ENCODE results near the gene PDLIM3.

PDLIM3 gene

DNA sequence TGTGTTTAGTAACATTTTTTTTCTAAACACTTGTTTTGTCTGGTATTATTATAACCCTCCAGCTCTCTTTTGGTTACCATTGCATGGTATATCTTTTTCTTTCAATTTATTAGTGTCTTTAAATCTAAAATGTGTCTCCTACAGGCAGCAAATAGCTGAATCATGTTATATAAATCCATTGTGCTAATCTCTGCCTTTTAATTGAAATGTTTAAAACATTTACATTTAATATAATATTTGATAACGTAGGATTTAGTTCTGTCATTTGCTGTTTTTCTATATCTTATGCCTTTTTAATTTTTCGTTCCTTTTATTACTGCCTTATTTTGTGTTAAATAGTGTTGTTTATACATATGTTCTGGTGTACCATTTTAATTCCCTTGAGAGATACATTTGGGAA lies 46.7 kb downstream of the PDLIM3 start:
- no peak for DNase-seq
- in situ Hi-C loops (cut with HindIII; ENCODE audit: low pct_ligation_motif_present, low pct_unique_long_range_greater_than_20kb, low sequenced_read_pairs): no loop called here

GRCh38 chr4:185481401-185481800 lies 53.9 kb downstream of the PDLIM3 start:
- DNase-seq: no peak
- in situ Hi-C loops (cut with HindIII; ENCODE audit: low pct_ligation_motif_present, low pct_unique_long_range_greater_than_20kb, low sequenced_read_pairs): no loop called here

- DNase-seq: no peak
Measured at GRCh38 chr4:185480016-185480732, 55.1 kb downstream of the PDLIM3 start.

DNA sequence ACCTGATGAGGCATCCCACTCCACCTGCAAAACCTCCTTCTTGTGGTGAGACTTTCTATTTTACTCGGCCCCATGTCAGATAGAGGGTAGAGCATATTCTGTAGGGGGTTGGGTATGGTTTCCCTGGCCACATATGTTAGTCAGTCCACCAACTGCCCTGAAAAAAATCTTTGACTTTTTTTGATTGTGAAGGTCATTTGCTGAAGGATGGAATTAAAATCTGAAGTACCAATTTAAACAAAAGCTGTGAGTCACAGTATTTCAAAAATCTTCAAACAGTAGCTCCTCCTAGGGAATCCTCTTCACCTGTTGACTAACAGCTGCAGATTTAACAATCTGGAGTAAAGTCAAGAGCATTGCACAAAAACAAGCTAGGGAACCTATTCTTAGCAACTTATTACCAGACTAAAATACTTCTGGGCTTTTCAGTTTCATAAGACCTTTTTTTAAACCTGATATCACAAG lies 55.8 kb downstream of the PDLIM3 start:
- no peak for DNase-seq
- in situ Hi-C loops (cut with HindIII; ENCODE audit: low pct_ligation_motif_present, low pct_unique_long_range_greater_than_20kb, low sequenced_read_pairs): no loop called here

More at GRCh38 chr4:185480016-185480732, 55.1 kb downstream of the PDLIM3 start:
- in situ Hi-C loops (cut with HindIII; ENCODE audit: low pct_ligation_motif_present, low pct_unique_long_range_greater_than_20kb, low sequenced_read_pairs): no loop called here

- in situ Hi-C loops (cut with HindIII; ENCODE audit: low pct_ligation_motif_present, low pct_unique_long_range_greater_than_20kb, low sequenced_read_pairs): no loop called here
- DNase-seq: no peak
Measured at GRCh38 chr4:185473247-185473646, 62.1 kb downstream of the PDLIM3 start.

DNA sequence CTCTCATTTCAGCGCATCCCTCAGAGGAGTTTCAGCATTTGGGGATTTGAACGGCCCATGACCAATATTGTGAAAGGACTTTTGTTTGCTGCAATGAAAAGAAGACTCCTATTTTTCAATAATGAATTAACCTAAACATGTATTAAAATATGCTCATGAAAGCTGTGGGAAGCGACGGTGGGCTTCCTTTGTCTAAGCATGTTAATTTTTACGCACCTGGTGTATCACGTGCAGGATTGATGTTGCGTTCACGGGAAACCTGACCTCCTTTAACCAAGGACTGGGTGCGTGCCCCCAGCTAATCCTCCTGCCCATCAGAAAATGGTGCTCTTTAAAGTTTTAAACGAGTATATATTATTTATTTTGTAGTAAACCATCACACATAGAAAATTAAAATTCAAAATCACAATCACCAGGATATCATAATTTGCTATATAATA lies 63.2 kb downstream of the PDLIM3 start:
- in situ Hi-C loops (cut with HindIII; ENCODE audit: low pct_ligation_motif_present, low pct_unique_long_range_greater_than_20kb, low sequenced_read_pairs): no loop called here
- no peak for DNase-seq

DNA sequence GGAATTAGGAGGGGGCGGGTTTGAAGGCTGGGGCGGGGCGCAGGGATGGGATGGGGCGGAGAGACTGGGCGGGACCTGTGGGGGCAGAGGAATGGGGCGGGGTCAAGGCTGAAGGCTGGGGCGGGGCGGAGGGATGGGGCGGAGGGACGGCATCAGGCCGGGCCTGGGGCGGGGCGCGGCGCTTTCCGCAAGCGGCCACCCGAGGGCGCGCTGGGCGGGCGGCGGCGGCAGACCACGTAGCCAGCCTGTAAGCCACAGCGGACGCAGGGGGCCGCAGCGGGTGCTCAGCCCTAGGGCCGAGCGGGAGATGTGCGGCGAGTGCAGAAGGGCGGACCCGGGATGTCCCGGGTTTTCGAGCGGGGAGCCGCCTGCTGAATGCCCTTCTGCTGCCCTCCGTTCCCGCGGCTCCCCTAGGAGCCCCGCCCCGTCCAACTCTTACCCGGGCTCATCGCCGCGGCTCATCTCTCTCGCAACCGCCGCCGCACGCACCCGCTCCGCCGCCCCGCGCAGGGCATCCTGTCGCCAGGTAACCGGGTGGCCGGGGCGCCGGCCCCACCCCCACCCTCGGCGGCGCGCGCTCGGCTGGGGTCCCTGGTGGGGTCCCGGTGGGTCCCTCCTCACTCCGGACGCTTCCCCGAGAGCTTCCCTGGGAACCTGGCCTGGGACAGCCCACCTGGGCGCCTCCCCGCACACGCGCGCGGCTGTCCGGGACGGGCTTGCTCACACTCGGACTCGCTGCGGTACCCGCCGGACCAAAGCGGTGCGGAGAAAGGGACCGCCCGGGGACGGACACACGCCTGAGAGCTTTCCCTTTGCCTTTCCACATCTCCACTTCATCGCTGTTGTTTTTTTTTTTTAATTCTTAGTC lies 63.8 kb downstream of the PDLIM3 start, which contains the start of gene CCDC110:
Gene CCDC110, minus strand, starts transcription at position 499 of the 868 bp plus-strand sequence. Its CDS starts 50 bp downstream, at position 449.
- in situ Hi-C loops (cut with HindIII; ENCODE audit: low pct_ligation_motif_present, low pct_unique_long_range_greater_than_20kb, low sequenced_read_pairs): no loop called here
- DNase-seq: peak; percentile 79

GRCh38 chr4:185470501-185471195 lies 64.7 kb downstream of the PDLIM3 start:
- in situ Hi-C loops (cut with HindIII; ENCODE audit: low pct_ligation_motif_present, low pct_unique_long_range_greater_than_20kb, low sequenced_read_pairs): no loop called here
- DNase-seq: peak; percentile 32

DNA sequence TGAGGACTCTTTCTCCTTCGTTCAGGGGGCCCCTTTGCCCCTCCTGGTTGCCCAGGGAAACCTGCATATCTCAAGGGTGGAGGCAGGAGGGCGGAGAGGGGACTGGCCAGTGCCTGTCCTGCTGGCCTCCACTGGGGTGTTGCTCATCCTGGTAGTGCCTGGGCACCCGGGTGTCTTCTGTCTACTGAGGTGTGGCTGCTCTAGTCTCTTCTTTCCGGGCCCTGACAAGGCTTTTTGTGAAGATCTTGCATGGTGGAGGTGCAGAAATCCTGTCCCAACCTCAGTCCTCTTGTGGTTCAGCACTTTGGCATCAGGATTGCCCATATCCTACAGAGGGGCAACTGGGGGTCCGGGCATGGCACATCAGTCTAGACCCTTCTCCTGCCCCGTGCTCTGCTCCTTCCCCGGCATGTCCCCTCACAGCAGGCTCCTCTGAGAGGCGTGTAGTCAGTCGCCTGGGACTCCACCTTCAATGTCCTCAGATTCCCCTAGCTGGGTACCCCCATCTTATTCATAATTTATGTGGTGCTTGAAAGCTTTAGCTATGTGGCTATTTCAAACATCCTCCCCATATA lies 65.6 kb downstream of the PDLIM3 start:
- no peak for DNase-seq
- in situ Hi-C loops (cut with HindIII; ENCODE audit: low pct_ligation_motif_present, low pct_unique_long_range_greater_than_20kb, low sequenced_read_pairs): no loop called here

GRCh38 chr4:185468999-185469398 lies 66.3 kb downstream of the PDLIM3 start:
- DNase-seq: no peak
- in situ Hi-C loops (cut with HindIII; ENCODE audit: low pct_ligation_motif_present, low pct_unique_long_range_greater_than_20kb, low sequenced_read_pairs): no loop called here

DNA sequence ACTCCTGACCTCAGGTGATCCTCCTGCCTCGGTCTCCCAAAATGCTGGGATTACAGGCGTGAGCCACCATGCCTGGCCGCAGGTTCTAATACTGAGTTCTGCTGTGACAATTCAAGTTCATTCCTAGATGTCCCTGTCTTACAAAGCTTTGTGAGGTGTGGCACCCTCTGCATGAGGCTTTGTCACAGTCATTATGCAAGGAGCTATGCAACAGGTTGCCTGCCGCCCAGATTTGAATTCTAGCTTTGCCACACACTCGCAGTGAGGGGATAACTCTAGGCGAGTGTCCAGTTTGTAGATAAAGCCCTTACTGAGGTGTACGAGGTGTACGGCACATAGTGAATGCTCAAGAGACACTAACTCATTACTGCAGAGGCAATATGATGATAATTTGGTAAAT lies 67.3 kb downstream of the PDLIM3 start:
- in situ Hi-C loops (cut with HindIII; ENCODE audit: low pct_ligation_motif_present, low pct_unique_long_range_greater_than_20kb, low sequenced_read_pairs): no loop called here
- DNase-seq: no peak

- in situ Hi-C loops (cut with HindIII; ENCODE audit: low pct_ligation_motif_present, low pct_unique_long_range_greater_than_20kb, low sequenced_read_pairs): no loop called here
- DNase-seq: no peak
Measured at GRCh38 chr4:185467101-185467500, 68.2 kb downstream of the PDLIM3 start.

- in situ Hi-C loops (cut with HindIII; ENCODE audit: low pct_ligation_motif_present, low pct_unique_long_range_greater_than_20kb, low sequenced_read_pairs): no loop called here
Measured at GRCh38 chr4:185465707-185466106, 69.6 kb downstream of the PDLIM3 start.

GRCh38 chr4:185464887-185465286 lies 70.4 kb downstream of the PDLIM3 start:
- in situ Hi-C loops (cut with HindIII; ENCODE audit: low pct_ligation_motif_present, low pct_unique_long_range_greater_than_20kb, low sequenced_read_pairs): no loop called here
- no peak for DNase-seq

More at GRCh38 chr4:185465707-185466106, 69.6 kb downstream of the PDLIM3 start:
- no peak for DNase-seq

DNA sequence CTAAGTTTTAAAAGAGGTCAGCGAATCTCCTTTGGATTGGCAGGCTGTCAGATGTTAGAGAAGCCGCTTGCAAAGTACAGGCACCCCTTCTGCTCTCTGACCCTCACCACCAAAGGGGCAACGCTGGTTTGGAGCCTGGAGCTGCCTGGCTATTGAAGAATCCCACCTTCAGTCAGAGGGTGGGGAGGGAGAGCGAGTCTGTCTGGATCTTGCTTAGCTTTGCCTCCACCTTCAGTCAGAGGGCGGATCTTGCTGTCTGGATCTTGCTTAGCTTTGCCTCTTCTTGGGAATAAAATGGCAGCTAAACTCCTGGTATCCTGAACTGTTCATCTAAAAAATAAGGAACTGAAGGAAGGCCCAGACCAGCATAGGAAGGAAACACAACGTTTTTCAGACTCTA lies 71.1 kb downstream of the PDLIM3 start:
- no peak for DNase-seq
- in situ Hi-C loops (cut with HindIII; ENCODE audit: low pct_ligation_motif_present, low pct_unique_long_range_greater_than_20kb, low sequenced_read_pairs): no loop called here

GRCh38 chr4:185463541-185463940 lies 71.8 kb downstream of the PDLIM3 start:
- no peak for DNase-seq
- in situ Hi-C loops (cut with HindIII; ENCODE audit: low pct_ligation_motif_present, low pct_unique_long_range_greater_than_20kb, low sequenced_read_pairs): no loop called here

DNA sequence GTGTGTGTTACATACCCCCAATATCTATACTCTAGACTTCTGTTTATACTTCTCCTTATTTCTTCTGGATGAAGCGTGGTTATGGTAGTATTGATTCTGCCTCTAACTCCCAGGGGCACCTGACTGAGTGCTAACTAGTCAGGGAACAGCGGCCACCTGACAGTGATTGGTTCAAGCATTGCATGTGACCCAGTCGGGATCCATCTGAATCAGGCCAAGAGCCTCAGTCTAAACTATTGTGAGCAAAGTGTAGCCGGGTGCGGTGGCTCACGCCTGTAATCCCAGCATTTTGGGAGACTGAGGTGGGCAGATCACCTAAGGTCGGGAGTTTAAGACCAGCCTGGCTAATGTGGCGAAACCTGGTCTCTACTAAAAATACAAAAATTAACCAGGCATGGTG lies 73.7 kb downstream of the PDLIM3 start:
- DNase-seq: no peak
- in situ Hi-C loops (cut with HindIII; ENCODE audit: low pct_ligation_motif_present, low pct_unique_long_range_greater_than_20kb, low sequenced_read_pairs): no loop called here

DNA sequence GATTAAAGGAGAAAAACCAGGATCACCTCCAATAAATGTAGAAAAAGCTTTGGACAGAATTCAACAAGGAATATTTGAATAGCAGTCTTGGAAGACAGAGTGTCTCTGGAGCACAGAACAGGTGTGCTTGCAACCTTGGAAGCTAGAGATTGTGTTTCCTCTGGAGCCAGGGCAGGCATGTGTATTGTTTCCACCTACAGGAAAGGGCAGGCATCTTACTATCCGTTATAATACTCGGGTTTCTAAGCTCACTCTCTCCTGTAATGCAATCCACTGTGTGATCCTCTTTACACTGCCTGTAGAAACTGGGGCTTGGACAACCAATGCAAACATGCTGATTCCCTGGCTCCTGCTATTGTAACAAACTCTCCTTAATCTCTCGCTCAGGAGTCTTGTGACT lies 78.2 kb downstream of the PDLIM3 start:
- in situ Hi-C loops (cut with HindIII; ENCODE audit: low pct_ligation_motif_present, low pct_unique_long_range_greater_than_20kb, low sequenced_read_pairs): no loop called here
- no peak for DNase-seq

DNA sequence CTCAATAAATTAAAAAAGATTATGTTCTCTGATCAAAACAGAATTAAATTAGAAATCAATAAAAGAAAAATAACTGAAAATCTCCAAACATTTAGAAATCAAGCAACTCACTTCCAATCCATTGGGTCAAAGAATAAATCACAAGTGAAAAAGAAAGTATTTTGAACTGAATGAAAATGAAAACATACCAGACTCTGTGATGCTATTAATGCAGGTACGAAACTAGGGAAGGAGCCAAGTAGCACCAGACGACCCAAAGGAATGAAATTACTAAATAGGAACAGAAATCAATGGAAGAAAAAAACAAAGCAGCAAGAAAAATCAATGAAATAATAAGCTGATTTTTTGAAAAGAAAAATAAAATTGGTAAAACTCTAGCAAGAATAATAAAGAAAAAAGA lies 79.2 kb downstream of the PDLIM3 start:
- DNase-seq: no peak
- in situ Hi-C loops (cut with HindIII; ENCODE audit: low pct_ligation_motif_present, low pct_unique_long_range_greater_than_20kb, low sequenced_read_pairs): no loop called here

Data from ACHN (cell line).